Keratinocyte (primary cell): ENCODE results near the gene PPM1A. TPM values are rescaled to one million over a fixed set of nuclear protein-coding genes. Genes with fewer than 3 reads are reported as not detected.

Experiments
- DNase-seq: peaks from one replicate; pipeline ENCODE4 v3.0.0-alpha.2; 2011; ENCODE audit warnings: low read depth, missing footprints, low spot score
- FAIRE-seq: peaks from 2 replicates; lab custom pipeline; 2011; peaks lifted over from hg19 to GRCh38; lab: Jason Lieb, UNC
- H2AFZ ChIP-seq: 2 replicates; pipeline ENCODE4 v1.6.0; 2012; ENCODE audit warnings: low read length, control low read depth, inconsistent platforms; ENCODE audit not compliant: control insufficient read depth
- H3K27ac ChIP-seq: 2 replicates; pipeline ENCODE4 v1.5.1; 2011; ENCODE audit warnings: low read length; ENCODE audit not compliant: control insufficient read depth, insufficient read depth
- H3K27me3 ChIP-seq: 3 replicates; pipeline ENCODE4 v1.6.0; 2011; ENCODE audit warnings: low read length; ENCODE audit not compliant: control insufficient read depth, insufficient read depth; ENCODE audit errors: extremely low read depth
- H3K36me3 ChIP-seq, 2 experiments: 2 replicates in 1 of 2; 3 replicates in 1 of 2; pipeline ENCODE4 v1.5.1; 2011; ENCODE audit warnings: low read length in 2 of 2, mild to moderate bottlenecking in 1 of 2; ENCODE audit not compliant: control insufficient read depth in 2 of 2, insufficient read depth in 2 of 2; ENCODE audit errors: extremely low read depth in 1 of 2
- H3K4me1 ChIP-seq: 3 replicates; pipeline ENCODE4 v1.5.1; 2011; ENCODE audit warnings: low read length; ENCODE audit not compliant: control insufficient read depth, insufficient read depth; ENCODE audit errors: extremely low read depth
- H3K4me2 ChIP-seq: 3 replicates; pipeline ENCODE4 v1.6.0; 2011; ENCODE audit warnings: low read depth, low read length; ENCODE audit not compliant: control insufficient read depth, insufficient read depth; ENCODE audit errors: extremely low read depth
- H3K4me3 ChIP-seq, 3 experiments: fragments of 200-600 bp in 1 of 3; sonication (generic) in 1 of 3; 2 replicates in 2 of 3; 3 replicates in 1 of 3; pipeline ENCODE4 v1.5.1; 2011 to 2016; ENCODE audit warnings: low read length in 3 of 3, mild to moderate bottlenecking in 3 of 3, control low read depth in 2 of 3, inconsistent platforms in 1 of 3, low read depth in 1 of 3, mixed read lengths in 1 of 3, mixed run types in 1 of 3, moderate library complexity in 1 of 3; ENCODE audit not compliant: control insufficient read depth in 2 of 3, insufficient read depth in 2 of 3; ENCODE audit errors: extremely low read depth in 1 of 3
- H3K79me2 ChIP-seq: 2 replicates; pipeline ENCODE4 v1.6.0; 2012; ENCODE audit warnings: low read length; ENCODE audit not compliant: control insufficient read depth, insufficient read depth
- H3K9ac ChIP-seq: 3 replicates; pipeline ENCODE4 v1.6.0; 2011; ENCODE audit warnings: low read length; ENCODE audit not compliant: control insufficient read depth, insufficient read depth; ENCODE audit errors: extremely low read depth
- H3K9me1 ChIP-seq: 3 replicates; pipeline ENCODE4 v1.6.0; 2011; ENCODE audit warnings: low read length; ENCODE audit not compliant: control insufficient read depth, insufficient read depth; ENCODE audit errors: extremely low read depth
- H3K9me3 ChIP-seq: 2 replicates; pipeline ENCODE4 v1.5.1; 2012; ENCODE audit warnings: low read depth, low read length; ENCODE audit not compliant: control insufficient read depth
- H4K20me1 ChIP-seq: 3 replicates; pipeline ENCODE4 v1.6.0; 2011; ENCODE audit warnings: low read length; ENCODE audit not compliant: control insufficient read depth, insufficient read depth; ENCODE audit errors: extremely low read depth
- EZH2 ChIP-seq: IDR thresholded peaks from one replicate; pipeline ENCODE4 v1.6.1; 2012; ENCODE audit warnings: inconsistent platforms, mild to moderate bottlenecking, low read length, moderate library complexity
- dilution Hi-C: fragments of 300-500 bp; cut with MboI; formaldehyde crosslinking; loops from one replicate; pipeline ENCODE4 v1.7.0; 2020; ENCODE audit warnings: low sequenced_read_pairs; ENCODE audit not compliant: extremely low pct_ligation_motif_present
- polyA plus RNA-seq, 5 experiments: library from polyadenylated mRNA; depleted of rRNA in 3 of 5; stranded (reverse) in 3 of 5; stranded (forward) in 1 of 5; unstranded in 1 of 5; fragments of >200 nt; gene quantifications; 1 replicate in 1 of 5; 2 replicates in 3 of 5; 3 replicates in 1 of 5; pipeline versions ENCODE4 v1.2.1 to v1.2.3, GENCODE V29; 2011 to 2012; ENCODE audit warnings: missing spikeins in 2 of 5, low read depth in 1 of 5, low replicate concordance in 1 of 5
- TF ChIP-seq, protein P1 (sequence below), 3 experiments: IDR thresholded peaks in 1 of 3; conservative IDR thresholded peaks in 1 of 3; optimal IDR thresholded peaks in 1 of 3; 2 replicates in 2 of 3; 3 replicates in 1 of 3; pipeline versions ENCODE3 to v1.5.1; 2011; ENCODE audit warnings: low read length in 3 of 3, mild to moderate bottlenecking in 3 of 3, moderate library complexity in 2 of 3, control low read depth in 1 of 3, inconsistent platforms in 1 of 3; ENCODE audit not compliant: insufficient read depth in 2 of 3; ENCODE audit errors: extremely low read depth in 1 of 3

PPM1A gene
- polyA plus RNA-seq, 1 donor (not counting 4 experiments of a cell fraction or from before 2014, with no cell fraction given), result 44.5 TPM

GRCh38 chr14:60206249-60206670 is 42.8 kb upstream of the PPM1A start:
- no peaks in the 10 kb centered on the region for H3K4me1 ChIP-seq
- no peak for FAIRE-seq
- dilution Hi-C loops, result no loop called here
- H4K20me1 ChIP-seq, result no peaks in the 10 kb centered on the region
- H3K79me2 ChIP-seq, result no peaks in the 10 kb centered on the region
- no peak overlapping the region for H3K27ac ChIP-seq
- H3K27me3 ChIP-seq, result peaks cover 9% of the 10 kb centered on the region
- no peak overlapping the region for H3K9ac ChIP-seq
- no peak for DNase-seq
- no peak overlapping the region for H3K4me3 ChIP-seq
- no peaks in the 10 kb centered on the region for H3K9me1 ChIP-seq
- no peak overlapping the region for H3K4me2 ChIP-seq
- H3K9me3 ChIP-seq, result no peaks in the 10 kb centered on the region
- no peaks in the 10 kb centered on the region for H3K36me3 ChIP-seq
- no peak for TF ChIP-seq EZH2
- TF ChIP-seq, protein P1, sequence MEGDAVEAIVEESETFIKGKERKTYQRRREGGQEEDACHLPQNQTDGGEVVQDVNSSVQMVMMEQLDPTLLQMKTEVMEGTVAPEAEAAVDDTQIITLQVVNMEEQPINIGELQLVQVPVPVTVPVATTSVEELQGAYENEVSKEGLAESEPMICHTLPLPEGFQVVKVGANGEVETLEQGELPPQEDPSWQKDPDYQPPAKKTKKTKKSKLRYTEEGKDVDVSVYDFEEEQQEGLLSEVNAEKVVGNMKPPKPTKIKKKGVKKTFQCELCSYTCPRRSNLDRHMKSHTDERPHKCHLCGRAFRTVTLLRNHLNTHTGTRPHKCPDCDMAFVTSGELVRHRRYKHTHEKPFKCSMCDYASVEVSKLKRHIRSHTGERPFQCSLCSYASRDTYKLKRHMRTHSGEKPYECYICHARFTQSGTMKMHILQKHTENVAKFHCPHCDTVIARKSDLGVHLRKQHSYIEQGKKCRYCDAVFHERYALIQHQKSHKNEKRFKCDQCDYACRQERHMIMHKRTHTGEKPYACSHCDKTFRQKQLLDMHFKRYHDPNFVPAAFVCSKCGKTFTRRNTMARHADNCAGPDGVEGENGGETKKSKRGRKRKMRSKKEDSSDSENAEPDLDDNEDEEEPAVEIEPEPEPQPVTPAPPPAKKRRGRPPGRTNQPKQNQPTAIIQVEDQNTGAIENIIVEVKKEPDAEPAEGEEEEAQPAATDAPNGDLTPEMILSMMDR (optimal IDR thresholded peaks at IDR 0.05 in 1 of 3, IDR thresholded peaks at IDR 0.05 in 1 of 3, conservative IDR thresholded peaks at IDR 0.05 in 1 of 3; ENCODE audit: extremely low read depth in 1 of 3, insufficient read depth in 2 of 3, low read length in 3 of 3), result no peak
- no peak overlapping the region for H2AFZ ChIP-seq

DNA sequence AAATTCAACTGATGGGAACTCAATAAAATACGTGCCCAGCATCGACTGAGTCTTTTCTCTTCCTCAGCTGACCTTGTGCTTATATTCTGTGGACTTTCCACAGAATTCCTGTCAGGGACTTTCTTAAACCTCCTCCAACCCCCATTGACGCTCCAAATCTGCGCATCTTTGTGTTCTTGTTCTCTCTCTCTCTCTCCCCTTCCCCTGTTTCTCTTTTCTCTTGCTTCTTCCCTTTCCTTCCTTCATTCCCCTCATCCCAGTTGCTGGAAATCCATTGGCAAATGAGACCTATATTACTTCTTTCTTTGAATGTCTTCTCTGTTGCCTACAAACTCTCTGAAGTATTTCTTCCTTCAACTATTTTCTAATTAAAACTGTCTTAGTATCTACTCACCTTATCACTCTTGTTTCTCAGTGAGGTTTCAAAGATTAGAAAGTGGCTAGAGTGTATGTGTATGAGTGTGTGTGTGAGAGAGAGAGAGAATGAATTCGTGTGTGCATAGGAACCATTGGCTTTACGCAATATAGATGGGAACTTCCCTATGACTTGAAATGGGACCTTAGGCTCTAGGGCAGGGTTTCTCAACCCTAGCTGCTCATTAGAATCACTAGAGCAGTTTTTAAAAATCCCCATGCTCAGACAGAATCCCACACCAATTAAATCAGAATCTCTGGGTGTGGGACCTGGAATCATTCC is 42.0 kb upstream of the PPM1A start:
- H2AFZ ChIP-seq, result no peak overlapping the region
- dilution Hi-C loops, result no loop called here
- no peaks in the 10 kb centered on the region for H4K20me1 ChIP-seq
- no peak overlapping the region for H3K4me2 ChIP-seq
- H3K27ac ChIP-seq, result no peak overlapping the region
- no peak overlapping the region for H3K4me3 ChIP-seq
- TF ChIP-seq, protein P1 (optimal IDR thresholded peaks at IDR 0.05 in 1 of 3, IDR thresholded peaks at IDR 0.05 in 1 of 3, conservative IDR thresholded peaks at IDR 0.05 in 1 of 3; ENCODE audit: extremely low read depth in 1 of 3, insufficient read depth in 2 of 3, low read length in 3 of 3), result no peak
- no peak for TF ChIP-seq EZH2
- no peaks in the 10 kb centered on the region for H3K36me3 ChIP-seq
- DNase-seq (no peak), FAIRE-seq (no peak)
- H3K79me2 ChIP-seq, result no peaks in the 10 kb centered on the region
- H3K9me1 ChIP-seq, result no peaks in the 10 kb centered on the region
- H3K9me3 ChIP-seq, result no peaks in the 10 kb centered on the region
- H3K4me1 ChIP-seq, result no peaks in the 10 kb centered on the region
- H3K9ac ChIP-seq, result no peak overlapping the region
- peaks cover 9% of the 10 kb centered on the region for H3K27me3 ChIP-seq
